Measurements from ENCODE around the gene PGS1. TPM values are rescaled to one million over a fixed set of nuclear protein-coding genes. Genes with fewer than 3 reads are reported as not detected.

Gene PGS1
- total and polyA plus RNA-seq, 8 donors = 42.9 to 83.6 (median 58.7) TPM

GRCh38 chr17:78401246-78401645, 22.8 kb downstream of the PGS1 start:
- no peak for ATAC-seq

GRCh38 chr17:78401891-78402290, 23.4 kb downstream of the PGS1 start:
- intact Hi-C loops (cut with DNase I) = no loop called here
- H3K27me3 ChIP-seq = no peaks in the 10 kb centered on the region
- no peak for ATAC-seq
- H3K36me3 ChIP-seq = peaks cover 0 to 100% of the 10 kb centered on the region in 2 donors
- H3K9me3 ChIP-seq = no peaks in the 10 kb centered on the region
- H3K4me3 ChIP-seq = no peak overlapping the region
- H3K4me1 ChIP-seq = peaks cover 4 to 32% of the 10 kb centered on the region in 2 donors
- DNase-seq = peak in 1 of 4 donors; percentile 57
- H3K27ac ChIP-seq = no peak overlapping the region
- TF ChIP-seq CTCF (IDR thresholded peaks at IDR 0.05) = no peak

More at GRCh38 chr17:78401246-78401645, 22.8 kb downstream of the PGS1 start:
- peak in 1 of 4 donors; percentile 43 for DNase-seq
- peaks cover 7 to 32% of the 10 kb centered on the region in 2 donors for H3K4me1 ChIP-seq
- no peak overlapping the region for H3K27ac ChIP-seq
- no peaks in the 10 kb centered on the region for H3K9me3 ChIP-seq
- TF ChIP-seq CTCF (IDR thresholded peaks at IDR 0.05) = no peak
- peaks cover 0 to 100% of the 10 kb centered on the region in 2 donors for H3K36me3 ChIP-seq
- intact Hi-C loops (cut with DNase I) = no loop called here
- no peaks in the 10 kb centered on the region for H3K27me3 ChIP-seq
- no peak overlapping the region for H3K4me3 ChIP-seq

GRCh38 chr17:78403822-78404221, 25.4 kb downstream of the PGS1 start:
- ATAC-seq (no peak), DNase-seq (peak in 1 of 4 donors; percentile 75)
- Histone ChIP-seq H3K27ac (no peak overlapping the region), H3K36me3 (peaks cover 0 to 100% of the 10 kb centered on the region in 2 donors), H3K4me1 (peaks cover 0 to 37% of the 10 kb centered on the region in 2 donors), H3K27me3 (no peaks in the 10 kb centered on the region), H3K4me3 (no peak overlapping the region), H3K9me3 (no peaks in the 10 kb centered on the region)
- no peak for TF ChIP-seq CTCF (IDR thresholded peaks at IDR 0.05)
- intact Hi-C loops (cut with DNase I) = no loop called here

GRCh38 chr17:78406396-78406795, 27.9 kb downstream of the PGS1 start:
- no peak for ATAC-seq

GRCh38 chr17:78406920-78407319, 28.5 kb downstream of the PGS1 start:
- ATAC-seq = no peak
- Histone ChIP-seq H3K27me3 (no peaks in the 10 kb centered on the region), H3K4me1 (peaks cover 13 to 63% of the 10 kb centered on the region in 2 donors), H3K27ac (no peak overlapping the region), H3K36me3 (peaks cover 0 to 81% of the 10 kb centered on the region in 2 donors), H3K9me3 (no peaks in the 10 kb centered on the region), H3K4me3 (no peak overlapping the region)
- TF ChIP-seq CTCF (IDR thresholded peaks at IDR 0.05) = no peak
- intact Hi-C loops (cut with DNase I) = no loop called here
- DNase-seq = peak in 1 of 4 donors; percentile 53

More at GRCh38 chr17:78406396-78406795, 27.9 kb downstream of the PGS1 start:
- DNase-seq = peak in 1 of 4 donors; percentile 40
- no peaks in the 10 kb centered on the region for H3K27me3 ChIP-seq
- H3K27ac ChIP-seq = peak overlapping the region in 1 of 2 donors; percentile 18
- H3K4me1 ChIP-seq = peaks cover 9 to 57% of the 10 kb centered on the region in 2 donors
- no peaks in the 10 kb centered on the region for H3K9me3 ChIP-seq
- intact Hi-C loops (cut with DNase I) = no loop called here
- TF ChIP-seq CTCF (IDR thresholded peaks at IDR 0.05) = no peak
- no peak overlapping the region for H3K4me3 ChIP-seq
- peaks cover 0 to 86% of the 10 kb centered on the region in 2 donors for H3K36me3 ChIP-seq

Measured in left lung (tissue), 10 donors.